Globus pallidus (tissue), 1 donor: ENCODE data around the gene TMEM232.

ENCODE experiments used
- DNase-seq: peaks from one replicate; pipeline ENCODE4 v3.0.0-alpha.2; 2015; ENCODE audit warnings: low spot score

Gene TMEM232

DNA sequence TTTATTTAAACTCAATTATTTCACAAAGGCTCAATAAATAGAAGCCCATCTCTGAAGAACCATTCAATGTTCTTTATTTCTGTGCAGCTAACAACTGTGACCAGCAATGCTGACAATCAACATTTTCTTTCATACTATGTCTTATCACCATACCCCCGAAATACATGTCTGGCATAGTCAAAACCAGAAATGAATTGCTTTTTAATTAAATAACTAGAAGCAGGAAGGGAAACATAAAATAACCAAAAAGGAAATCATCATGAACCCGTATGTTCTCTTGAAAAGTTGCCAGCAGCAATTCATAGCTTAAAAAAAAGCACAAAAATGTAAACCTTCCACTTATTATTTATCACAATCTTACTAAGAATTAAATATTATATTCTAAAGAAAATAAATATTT lies 212.4 kb downstream of the TMEM232 start:
- no peak for DNase-seq

DNA sequence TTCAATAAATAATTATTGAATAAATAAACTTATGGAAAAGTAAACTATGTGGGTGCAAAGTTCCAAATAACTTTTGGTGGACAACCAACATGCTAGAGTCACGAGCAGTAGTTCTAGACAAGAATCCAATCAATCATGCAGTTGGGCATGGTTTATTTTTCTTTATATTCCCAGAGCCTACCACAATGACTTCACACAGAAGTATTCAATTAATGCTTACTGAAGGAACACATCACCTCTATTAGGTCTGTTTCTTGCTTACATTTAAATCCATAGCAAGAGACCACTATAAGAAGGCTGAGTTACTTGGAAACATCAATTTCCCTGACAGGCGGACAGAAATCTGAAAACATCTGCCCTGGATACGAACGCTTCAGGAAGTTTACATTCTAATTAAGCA lies 214.2 kb downstream of the TMEM232 start:
- DNase-seq: no peak

GRCh38 chr5:110510146-110510545 lies 216.3 kb downstream of the TMEM232 start:
- no peak for DNase-seq

GRCh38 chr5:110507972-110508371 lies 218.5 kb downstream of the TMEM232 start:
- no peak for DNase-seq

GRCh38 chr5:110506378-110506777 lies 220.1 kb downstream of the TMEM232 start:
- DNase-seq: no peak

DNA sequence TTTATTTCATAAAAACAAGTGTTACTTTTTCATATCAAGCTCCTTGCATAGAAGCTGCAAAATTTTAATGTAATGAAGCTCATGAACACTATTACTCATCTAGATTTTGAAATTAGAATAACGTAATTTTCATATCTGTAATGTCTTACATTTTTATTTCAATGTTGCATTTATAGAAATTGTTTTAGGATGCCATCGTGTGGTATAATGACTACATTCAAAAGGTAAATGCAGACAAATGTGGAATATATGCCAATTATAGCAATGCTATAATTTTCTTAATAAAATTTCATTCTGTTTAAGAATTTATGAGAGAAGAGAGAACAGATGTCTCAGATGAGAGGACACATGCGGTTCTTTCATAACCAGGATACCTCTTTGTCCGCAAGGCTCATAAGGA lies 230.2 kb downstream of the TMEM232 start:
- no peak for DNase-seq

- DNase-seq: no peak
Observed at GRCh38 chr5:110492446-110492845, 234.0 kb downstream of the TMEM232 start.

DNA sequence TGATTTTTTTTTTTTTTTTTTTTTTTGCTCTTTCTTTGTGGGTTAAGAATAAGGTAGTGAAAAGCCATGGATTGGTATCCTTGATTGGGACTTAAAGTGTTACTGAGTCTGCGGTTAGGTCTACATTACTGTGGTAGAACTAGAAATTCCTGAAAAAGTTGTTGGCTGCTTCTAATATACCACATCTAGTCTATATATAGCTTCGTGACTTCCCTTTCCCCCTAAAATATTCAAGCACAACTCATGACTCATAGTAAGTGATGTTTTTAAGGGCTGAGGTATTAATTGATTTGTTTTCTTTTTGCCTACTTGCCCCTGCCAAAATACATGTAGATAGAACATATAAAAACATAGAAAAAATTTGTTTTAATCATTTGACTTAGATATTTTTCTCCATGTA lies 247.6 kb downstream of the TMEM232 start:
- no peak for DNase-seq

- DNase-seq: no peak
Observed at GRCh38 chr5:110477911-110478310, 248.6 kb downstream of the TMEM232 start.

DNA sequence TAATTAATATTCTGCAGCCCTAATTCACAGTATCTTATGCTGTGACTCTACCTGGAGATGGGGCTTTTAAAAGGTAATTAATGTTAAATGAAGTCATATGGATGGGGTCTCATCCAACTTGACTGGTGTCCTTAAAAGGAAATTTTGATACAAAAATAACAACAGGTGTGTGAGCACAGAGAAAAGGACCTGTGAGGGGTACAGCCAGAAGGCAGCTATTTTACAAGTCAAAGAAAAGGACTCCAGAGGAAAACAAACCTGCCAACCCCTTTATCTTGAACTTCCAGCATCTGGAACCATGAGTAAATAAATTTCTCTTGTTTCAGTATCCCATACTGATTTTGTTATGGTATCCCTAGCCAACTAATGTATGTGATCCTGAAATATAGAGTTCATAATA lies 250.3 kb downstream of the TMEM232 start:
- DNase-seq: no peak

GRCh38 chr5:110475529-110475928 lies 250.9 kb downstream of the TMEM232 start:
- no peak for DNase-seq

- no peak for DNase-seq
Observed at GRCh38 chr5:110469486-110469885, 257.0 kb downstream of the TMEM232 start.

GRCh38 chr5:110463106-110463505 lies 263.4 kb downstream of the TMEM232 start:
- no peak for DNase-seq

GRCh38 chr5:110460837-110461236 lies 265.6 kb downstream of the TMEM232 start:
- no peak for DNase-seq

GRCh38 chr5:110458313-110458712 lies 268.2 kb downstream of the TMEM232 start:
- DNase-seq: no peak

- no peak for DNase-seq
Observed at GRCh38 chr5:110442856-110443255, 283.6 kb downstream of the TMEM232 start.

DNA sequence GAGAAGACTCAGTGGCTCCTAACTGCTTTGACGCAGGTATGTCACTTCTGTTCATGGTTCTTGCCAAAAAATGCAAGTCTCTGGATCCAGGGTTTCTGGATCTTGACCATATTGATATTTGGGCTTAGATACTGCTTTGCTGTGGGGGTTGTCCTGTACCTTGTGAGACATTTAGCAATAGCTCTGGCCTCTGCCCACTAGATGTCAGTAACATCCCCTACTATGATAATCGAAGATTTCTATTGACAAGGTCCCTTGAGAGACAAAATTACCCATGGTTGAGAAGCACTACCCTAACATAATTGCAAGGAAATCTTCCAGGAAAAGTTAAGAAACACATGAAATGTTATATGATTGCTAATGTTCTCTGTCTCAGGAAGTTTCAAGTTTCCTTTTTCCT lies 285.4 kb downstream of the TMEM232 start:
- peak; percentile 10 for DNase-seq

DNA sequence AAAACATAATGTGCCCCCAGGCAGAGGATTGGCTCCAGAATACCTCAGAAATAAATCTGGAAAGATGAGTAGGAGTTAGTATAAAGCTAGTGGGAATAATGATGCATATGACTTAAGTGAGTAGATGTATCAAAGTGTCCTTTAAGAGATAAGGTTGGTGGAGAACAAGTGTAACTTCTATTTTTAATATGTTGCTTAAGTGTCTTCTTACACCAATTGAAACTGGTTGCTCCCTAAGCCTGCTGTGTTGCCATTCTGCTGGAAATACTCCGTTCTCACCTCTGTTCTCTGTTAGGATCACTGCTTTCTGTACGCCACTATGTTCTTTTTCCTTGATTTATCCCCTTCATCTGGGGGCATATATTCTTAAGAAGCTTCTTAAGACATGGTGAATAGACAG lies 286.4 kb downstream of the TMEM232 start:
- no peak for DNase-seq

DNA sequence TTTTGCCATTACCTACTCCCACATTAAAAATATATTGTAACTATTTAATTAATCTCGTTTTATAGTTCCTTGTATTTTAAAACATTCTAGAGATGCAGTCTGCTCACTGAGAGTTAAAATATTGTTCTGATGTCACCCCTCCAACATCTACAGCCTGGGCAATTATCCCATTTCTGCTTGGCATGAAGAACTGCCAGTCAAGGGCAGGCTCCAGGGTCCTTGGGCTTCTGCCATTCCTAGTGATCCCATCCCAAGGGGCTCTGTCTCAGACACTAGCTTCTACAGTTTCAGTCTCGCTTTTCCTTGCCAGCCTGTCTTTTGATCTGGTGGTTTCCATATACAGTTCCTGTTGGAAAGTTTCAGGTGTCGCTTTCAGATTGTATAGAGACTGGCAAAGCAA lies 287.2 kb downstream of the TMEM232 start:
- DNase-seq: peak; percentile 11

DNA sequence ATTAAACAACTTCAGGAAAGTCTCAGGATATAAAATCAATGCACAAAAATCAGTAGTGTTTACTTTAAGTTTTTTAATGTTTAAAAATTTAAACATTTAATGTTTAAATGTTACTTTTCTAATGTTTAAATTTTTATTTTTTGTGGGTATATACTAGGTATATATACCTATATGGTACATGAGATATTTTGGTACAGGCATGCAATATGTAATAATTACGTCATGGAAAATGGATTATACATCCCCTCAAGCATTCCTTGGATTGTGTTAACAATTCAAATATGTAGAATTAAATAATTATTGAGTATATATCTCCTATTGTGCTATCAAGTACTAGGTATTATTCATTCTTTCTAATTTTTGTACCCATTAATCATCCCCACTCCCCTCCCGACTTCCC lies 291.3 kb downstream of the TMEM232 start:
- no peak for DNase-seq

GRCh38 chr5:110431603-110432002 lies 294.9 kb downstream of the TMEM232 start:
- no peak for DNase-seq

- DNase-seq: peak; percentile 7
Observed at GRCh38 chr5:110414360-110414759, 312.1 kb downstream of the TMEM232 start.

DNA sequence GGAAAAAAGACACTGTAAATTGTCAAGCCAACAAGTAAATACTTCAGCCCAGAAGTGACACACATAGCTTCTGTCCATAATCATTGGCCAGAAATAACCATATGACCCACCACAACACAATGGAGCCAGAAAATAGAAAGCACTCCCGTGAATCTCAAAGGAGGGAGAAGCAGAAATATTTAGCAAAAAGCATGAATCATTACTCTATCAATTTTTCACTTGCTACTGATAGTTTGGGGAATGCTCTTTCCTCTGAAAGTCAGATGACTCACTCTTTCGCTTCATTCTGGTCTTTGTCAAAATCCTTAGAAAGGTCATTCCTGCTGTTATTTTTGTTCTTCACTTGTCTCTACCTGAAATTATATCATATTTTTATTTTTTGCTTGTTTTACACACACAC lies 312.6 kb downstream of the TMEM232 start:
- DNase-seq: no peak

GRCh38 chr5:110409571-110409970 lies 316.9 kb downstream of the TMEM232 start:
- no peak for DNase-seq

DNA sequence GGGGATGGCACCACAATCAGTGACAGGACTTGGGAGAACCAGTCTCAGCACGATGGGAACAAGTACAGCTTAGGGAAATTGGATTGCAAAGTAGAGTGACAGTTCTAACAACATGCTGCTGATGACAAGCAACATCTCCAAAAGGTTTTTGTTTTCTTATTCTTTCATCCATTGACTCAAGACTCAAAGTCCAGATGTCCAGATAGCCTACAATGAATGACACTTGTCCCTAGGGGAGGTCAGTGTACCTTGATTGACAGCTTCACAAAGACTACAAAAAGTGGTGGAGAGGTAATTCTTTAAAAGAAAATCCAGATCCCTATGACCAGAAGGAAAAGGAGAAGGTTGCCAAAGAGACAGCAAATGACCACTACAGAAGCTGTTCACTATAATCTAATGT lies 323.9 kb downstream of the TMEM232 start:
- DNase-seq: no peak
